Rectal smooth muscle tissue (tissue), 1 donor: ENCODE data around the gene DHX38.
A peak's percentile ranks its signal among the peaks of the same experiment; 100 is the strongest.
"Not testable (repeated sequence)": the region's sequence is repeated elsewhere in the genome, so short reads cannot be mapped to it uniquely, and the experiment has no call there.

Source experiments
- H3K27ac ChIP-seq: one replicate; pipeline ENCODE4 v1.7.0; 2013; ENCODE audit warnings: low read depth, low read length, inconsistent platforms
- H3K27me3 ChIP-seq: one replicate; pipeline ENCODE4 v1.7.0; 2013; ENCODE audit warnings: low read length; ENCODE audit not compliant: control insufficient read depth, insufficient read depth
- H3K36me3 ChIP-seq: one replicate; pipeline ENCODE4 v1.7.0; 2013; ENCODE audit warnings: low read length; ENCODE audit not compliant: control insufficient read depth, insufficient read depth
- H3K4me1 ChIP-seq: one replicate; pipeline ENCODE4 v1.7.0; 2013; ENCODE audit warnings: low read length; ENCODE audit not compliant: control insufficient read depth, insufficient read depth
- H3K4me3 ChIP-seq: one replicate; pipeline ENCODE4 v1.7.0; 2013; ENCODE audit warnings: low read length
- H3K9ac ChIP-seq: one replicate; pipeline ENCODE4 v1.7.0; 2013; ENCODE audit warnings: low read length

The DHX38 gene

DNA sequence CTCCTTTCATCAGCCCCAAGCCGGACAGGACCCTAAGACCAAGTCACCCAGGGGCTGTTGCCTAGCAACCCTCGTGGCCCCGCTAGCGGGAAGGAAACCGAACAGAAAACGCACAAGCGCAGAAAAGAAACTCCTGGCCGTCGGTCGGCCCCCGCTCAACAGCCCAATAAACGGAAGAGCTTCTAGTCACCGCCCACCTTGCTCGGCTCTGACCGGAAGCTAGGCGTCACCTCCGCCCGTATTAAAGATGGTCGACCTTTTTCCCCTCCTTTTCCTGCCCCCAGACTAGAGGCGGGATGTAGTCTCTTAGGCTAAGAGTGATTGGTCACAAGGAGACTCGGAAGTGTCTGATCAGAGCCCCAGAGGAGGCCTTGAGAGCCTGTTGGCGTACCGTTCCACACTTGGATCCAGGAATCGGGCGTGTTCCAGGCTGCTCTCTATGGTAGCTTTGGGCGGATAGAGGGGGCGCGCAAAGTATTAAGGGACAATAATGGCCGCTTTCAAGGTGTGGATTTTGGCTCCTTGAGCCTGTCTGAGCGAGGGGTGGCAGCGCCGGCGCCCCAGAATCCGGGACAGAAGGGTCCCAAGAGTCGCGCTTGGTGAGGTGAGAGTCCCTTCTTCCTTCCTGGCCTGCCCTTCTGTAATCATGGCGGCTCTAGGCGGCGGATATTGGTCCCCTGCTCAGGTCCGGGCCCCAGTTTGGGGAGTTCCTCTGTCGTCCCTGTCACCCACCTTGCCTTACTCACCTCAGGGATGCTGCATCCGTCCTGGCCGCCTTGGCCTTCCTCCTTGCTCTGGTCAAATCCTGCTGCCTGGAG, at the start of gene DHX38, which contains the start of gene TXNL4B:
Gene DHX38 (plus strand): TSS at position 400 of the 818 bp plus-strand sequence. CDS start 2,311 bp downstream, outside the sequence.
Gene TXNL4B (minus strand): TSS at position 173 of the 818 bp plus-strand sequence. CDS start 2,871 bp downstream, outside the sequence.
- H3K4me3 ChIP-seq, result peak within 1 kb of the TSS; percentile 99
- H3K36me3 ChIP-seq, result peaks cover 23% of the 10 kb centered on the region
- H3K9ac ChIP-seq, result peak within 1 kb of the TSS; percentile 81
- peaks cover 18% of the 10 kb centered on the region for H3K4me1 ChIP-seq
- H3K27me3 ChIP-seq, result no peaks in the 10 kb centered on the region
- H3K27ac ChIP-seq, result peak within 1 kb of the TSS; percentile 93

DNA sequence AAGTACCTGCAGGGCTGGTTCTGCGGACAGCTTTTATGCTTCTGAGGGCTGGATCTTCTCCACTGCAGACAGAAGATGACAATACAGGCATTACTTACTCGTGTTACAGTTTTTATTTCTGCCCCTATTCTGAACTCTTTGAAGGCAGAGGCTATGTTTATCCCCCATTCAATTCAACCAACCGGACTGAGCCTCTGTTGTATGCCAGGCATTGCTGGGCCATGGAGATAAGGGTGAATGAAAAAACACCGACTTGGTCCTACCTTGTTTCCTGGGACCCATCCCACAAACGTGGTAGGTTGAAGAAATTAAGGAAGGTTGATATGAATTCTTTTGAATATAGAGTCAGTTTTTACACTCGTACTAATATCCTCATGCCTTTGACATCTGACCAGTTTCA, 49.4 kb upstream of the DHX38 start:
- Histone ChIP-seq H3K4me3 (no peak overlapping the region), H3K4me1 (no peaks in the 10 kb centered on the region), H3K27ac (no peak overlapping the region), H3K36me3 (no peaks in the 10 kb centered on the region), H3K27me3 (no peaks in the 10 kb centered on the region), H3K9ac (no peak overlapping the region)

DNA sequence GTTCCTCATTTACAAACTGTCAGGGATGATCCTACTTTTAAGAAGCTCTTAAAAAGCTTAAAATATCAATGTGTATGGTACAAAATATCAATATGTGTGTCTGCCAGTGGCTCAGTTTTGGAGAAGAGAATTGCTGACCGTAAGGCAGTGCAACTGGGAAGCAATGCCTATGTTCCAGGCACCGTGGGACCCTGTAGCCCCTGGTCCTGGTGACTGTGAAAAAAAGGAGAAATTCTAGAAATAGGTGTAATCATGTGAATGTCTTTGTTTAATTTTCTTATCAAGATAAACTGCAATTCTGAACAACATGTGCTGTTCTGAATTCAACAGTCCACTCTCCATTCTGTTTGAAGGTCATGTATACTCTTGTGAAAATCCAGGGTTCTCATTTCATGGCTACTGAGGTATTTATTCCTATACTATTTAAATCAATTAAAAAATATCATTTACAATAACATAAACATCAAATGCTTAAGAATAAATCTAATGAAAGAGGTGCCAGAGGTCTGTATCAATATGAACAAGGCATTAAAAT, 48.8 kb upstream of the DHX38 start:
- Histone ChIP-seq H3K27me3 (no peaks in the 10 kb centered on the region), H3K9ac (no peak overlapping the region), H3K4me3 (no peak overlapping the region), H3K36me3 (no peaks in the 10 kb centered on the region), H3K27ac (no peak overlapping the region), H3K4me1 (no peaks in the 10 kb centered on the region)

DNA sequence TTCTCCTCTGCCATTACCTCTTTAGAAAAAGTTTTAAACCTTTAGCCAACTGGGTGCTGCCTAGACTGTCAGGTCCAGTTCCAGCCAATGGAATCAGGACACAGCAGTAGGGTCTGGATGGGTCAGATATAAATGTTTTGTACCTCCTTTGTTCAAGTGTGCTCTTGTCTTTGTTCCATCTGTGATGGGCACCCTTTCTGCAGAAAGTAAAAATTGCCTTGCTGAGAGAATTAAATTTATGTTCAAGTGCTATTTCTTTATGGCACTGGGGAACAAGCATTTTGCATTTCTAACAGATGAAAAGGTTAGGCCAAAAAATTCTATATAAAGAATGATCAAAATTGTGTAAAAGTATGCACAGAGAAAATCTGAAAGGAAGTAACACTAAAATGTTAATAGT, 44.5 kb upstream of the DHX38 start:
- no peaks in the 10 kb centered on the region for H3K36me3 ChIP-seq
- H3K27ac ChIP-seq, result no peak overlapping the region
- no peak overlapping the region for H3K9ac ChIP-seq
- no peaks in the 10 kb centered on the region for H3K27me3 ChIP-seq
- no peak overlapping the region for H3K4me3 ChIP-seq
- no peaks in the 10 kb centered on the region for H3K4me1 ChIP-seq

DNA sequence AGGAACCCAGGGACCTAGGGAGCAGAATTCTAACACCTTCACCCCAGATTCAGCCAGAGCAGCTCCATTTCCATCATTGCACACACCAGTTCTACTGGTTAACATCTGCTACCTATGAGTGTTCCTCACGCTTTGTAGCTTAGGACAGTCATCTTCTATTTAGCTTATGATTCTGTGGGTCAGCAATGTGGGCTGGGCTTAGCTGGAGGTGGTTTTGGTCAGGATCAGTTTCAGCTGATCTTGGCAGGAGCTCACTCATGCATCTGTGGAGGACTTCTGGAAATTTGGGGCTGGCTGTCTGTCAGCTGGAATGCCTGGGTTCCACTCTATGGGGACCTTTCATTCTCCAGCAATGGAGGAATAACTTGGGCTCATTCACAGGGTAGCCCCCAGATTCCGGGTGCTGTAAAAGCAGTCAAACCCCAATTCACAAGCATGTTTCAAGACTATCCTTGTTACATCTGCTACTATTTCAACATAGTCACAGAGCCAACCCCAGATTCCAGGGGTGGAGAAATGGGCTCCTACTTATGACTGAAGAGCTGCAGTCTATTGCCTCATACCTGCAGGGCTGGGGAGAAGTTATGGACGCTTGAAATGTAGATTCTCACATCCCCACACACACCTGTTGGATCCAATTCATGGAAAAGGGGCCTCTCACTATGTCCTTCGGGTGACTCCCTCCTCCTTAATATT, 42.7 kb upstream of the DHX38 start:
- H3K4me1 ChIP-seq, result no peaks in the 10 kb centered on the region
- H3K36me3 ChIP-seq, result no peaks in the 10 kb centered on the region
- H3K4me3 ChIP-seq, result no peak overlapping the region
- no peaks in the 10 kb centered on the region for H3K27me3 ChIP-seq
- H3K9ac ChIP-seq, result no peak overlapping the region
- no peak overlapping the region for H3K27ac ChIP-seq

DNA sequence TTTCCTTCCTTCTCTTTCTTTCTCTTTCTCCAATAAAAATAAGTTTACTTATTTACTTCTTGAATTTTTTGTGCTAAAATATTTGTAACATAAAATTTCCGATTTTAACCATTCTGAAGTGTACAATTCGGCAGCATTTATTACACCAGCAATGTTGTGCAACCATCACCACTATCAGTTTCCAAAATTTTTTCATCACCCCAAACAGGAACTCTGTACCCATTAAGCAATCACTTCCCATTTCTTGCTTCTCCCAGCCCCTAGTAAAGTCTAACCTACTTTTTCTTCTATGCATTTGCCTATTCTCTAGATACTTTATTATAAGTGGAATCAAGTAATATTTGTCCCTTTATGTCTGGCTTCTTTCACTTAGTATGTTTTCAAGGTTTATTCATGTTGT, 41.8 kb upstream of the DHX38 start:
- no peaks in the 10 kb centered on the region for H3K27me3 ChIP-seq
- H3K4me3 ChIP-seq, result no peak overlapping the region
- H3K4me1 ChIP-seq, result no peaks in the 10 kb centered on the region
- no peak overlapping the region for H3K9ac ChIP-seq
- no peak overlapping the region for H3K27ac ChIP-seq
- H3K36me3 ChIP-seq, result no peaks in the 10 kb centered on the region

DNA sequence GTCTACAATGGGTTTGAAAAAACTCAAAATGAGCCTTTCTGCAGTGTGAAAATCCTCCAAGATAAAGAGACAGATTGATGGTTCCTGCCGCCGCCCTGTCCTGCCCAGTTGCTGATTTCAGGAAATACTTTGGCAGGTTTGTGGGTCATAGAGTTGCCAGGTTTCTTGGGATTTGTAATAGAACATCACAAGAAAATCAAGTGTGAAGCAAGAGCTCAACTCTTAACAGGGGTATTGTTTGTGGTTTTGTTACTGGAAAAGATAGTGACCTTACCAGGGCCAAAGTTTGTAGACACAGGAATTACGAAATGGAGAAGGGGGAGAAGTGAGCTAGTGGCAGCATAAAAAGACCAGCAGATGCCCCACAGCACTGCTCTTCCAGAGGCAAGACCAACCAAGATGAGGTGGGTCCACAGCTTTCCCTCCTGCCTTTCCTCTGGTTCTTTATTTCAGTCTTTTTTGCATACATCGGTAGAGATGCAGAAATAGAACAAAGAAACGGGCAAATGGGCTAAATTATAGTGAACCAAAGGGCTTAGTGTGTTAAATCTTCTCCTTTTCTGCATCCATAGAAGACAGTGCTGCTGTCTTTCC, 39.3 kb upstream of the DHX38 start, which contains the start of gene HP:
Gene HP (plus strand): TSS at position 252 of the 594 bp plus-strand sequence. CDS start 148 bp downstream, at position 400.
- not testable (repeated sequence) for H3K4me1 ChIP-seq, H3K27me3 ChIP-seq, H3K4me3 ChIP-seq, H3K27ac ChIP-seq, H3K36me3 ChIP-seq, H3K9ac ChIP-seq

DNA sequence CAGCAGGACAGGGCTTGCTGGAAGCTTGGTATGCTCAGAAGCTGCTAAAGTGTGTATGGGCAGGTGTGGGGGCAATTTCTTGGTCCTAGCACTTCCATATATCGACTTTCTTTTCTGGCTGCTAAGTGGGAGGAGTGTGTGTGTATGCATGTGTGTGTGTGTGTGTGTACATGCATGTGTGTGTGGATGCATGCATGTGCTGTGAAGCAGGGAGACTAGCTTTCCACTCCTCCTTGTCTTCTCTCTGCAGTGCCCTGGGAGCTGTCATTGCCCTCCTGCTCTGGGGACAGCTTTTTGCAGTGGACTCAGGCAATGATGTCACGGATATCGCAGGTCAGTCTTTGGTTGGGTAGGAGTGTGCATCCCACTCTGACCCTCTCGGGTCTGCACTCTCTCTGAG, 37.7 kb upstream of the DHX38 start:
- H3K27ac ChIP-seq, result no peak overlapping the region

DNA sequence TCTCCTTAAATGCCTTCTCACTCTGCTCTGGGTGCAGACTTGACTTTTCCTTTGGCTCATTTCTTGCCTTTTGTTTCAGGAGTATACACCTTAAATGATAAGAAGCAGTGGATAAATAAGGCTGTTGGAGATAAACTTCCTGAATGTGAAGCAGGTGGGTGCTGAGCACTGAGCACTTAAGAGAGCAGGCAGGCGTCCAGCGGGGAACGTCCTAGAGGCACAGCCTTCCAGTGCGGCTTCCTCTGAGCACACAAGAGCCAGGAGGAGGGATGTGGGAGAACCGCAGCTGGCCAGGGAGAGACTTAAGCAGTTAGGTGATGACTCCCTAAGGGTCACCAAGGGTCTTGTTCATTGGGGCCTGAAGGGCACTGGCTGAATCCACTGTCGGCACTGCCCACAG, 36.3 kb upstream of the DHX38 start:
- H3K27ac ChIP-seq, H3K9ac ChIP-seq, H3K27me3 ChIP-seq, H3K4me3 ChIP-seq, H3K36me3 ChIP-seq, H3K4me1 ChIP-seq: not testable (repeated sequence)

More for the DNA sequence above, 37.7 kb upstream of the DHX38 start:
- H3K9ac ChIP-seq, result no peak overlapping the region
- no peaks in the 10 kb centered on the region for H3K4me1 ChIP-seq
- H3K36me3 ChIP-seq, result no peaks in the 10 kb centered on the region
- H3K27me3 ChIP-seq, result no peaks in the 10 kb centered on the region
- no peak overlapping the region for H3K4me3 ChIP-seq

DNA sequence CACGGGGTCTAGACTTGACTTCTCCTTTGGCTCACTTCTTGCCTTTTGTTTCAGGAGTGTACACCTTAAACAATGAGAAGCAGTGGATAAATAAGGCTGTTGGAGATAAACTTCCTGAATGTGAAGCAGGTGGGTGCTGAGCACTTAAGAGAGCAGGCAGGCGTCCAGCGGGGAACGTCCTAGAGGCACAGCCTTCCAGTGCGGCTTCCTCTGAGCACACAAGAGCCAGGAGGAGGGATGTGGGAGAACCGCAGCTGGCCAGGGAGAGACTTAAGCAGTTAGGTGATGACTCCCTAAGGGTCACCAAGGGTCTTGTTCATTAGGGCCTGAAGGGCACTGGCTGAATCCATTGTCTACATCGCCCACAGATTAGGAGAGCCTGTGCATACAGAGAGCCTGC, 34.6 kb upstream of the DHX38 start:
- H3K36me3 ChIP-seq, H3K27ac ChIP-seq, H3K4me3 ChIP-seq, H3K27me3 ChIP-seq, H3K9ac ChIP-seq, H3K4me1 ChIP-seq: not testable (repeated sequence)

DNA sequence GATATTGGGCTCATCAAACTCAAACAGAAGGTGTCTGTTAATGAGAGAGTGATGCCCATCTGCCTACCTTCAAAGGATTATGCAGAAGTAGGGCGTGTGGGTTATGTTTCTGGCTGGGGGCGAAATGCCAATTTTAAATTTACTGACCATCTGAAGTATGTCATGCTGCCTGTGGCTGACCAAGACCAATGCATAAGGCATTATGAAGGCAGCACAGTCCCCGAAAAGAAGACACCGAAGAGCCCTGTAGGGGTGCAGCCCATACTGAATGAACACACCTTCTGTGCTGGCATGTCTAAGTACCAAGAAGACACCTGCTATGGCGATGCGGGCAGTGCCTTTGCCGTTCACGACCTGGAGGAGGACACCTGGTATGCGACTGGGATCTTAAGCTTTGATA, 33.2 kb upstream of the DHX38 start:
- Histone ChIP-seq H3K27me3 (no peaks in the 10 kb centered on the region), H3K4me3 (no peak overlapping the region), H3K4me1 (no peaks in the 10 kb centered on the region), H3K36me3 (no peaks in the 10 kb centered on the region), H3K9ac (no peak overlapping the region), H3K27ac (no peak overlapping the region)

DNA sequence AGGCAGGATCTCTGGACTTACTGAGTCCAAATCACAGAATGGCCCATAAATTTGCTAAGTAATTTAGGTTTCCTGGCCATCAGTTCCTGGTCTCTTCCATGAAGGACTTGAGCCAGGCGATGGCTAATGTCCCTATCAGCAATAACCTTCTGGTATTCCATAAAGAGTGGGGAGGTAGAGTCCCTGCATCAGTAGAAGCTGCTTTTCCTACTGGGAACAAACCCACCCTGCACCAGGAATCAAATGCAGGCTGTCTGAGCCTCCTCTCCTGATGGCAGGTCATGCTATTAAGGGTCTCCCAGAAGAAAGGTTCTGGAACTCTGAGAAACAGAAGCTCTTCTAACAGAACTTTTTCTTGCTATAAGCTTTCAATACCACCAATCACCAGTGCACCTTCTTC, 32.1 kb upstream of the DHX38 start:
- H3K27ac ChIP-seq, result no peak overlapping the region
- H3K9ac ChIP-seq, result no peak overlapping the region
- no peak overlapping the region for H3K4me3 ChIP-seq

More for the DNA sequence above, 32.1 kb upstream of the DHX38 start:
- no peaks in the 10 kb centered on the region for H3K27me3 ChIP-seq
- no peaks in the 10 kb centered on the region for H3K36me3 ChIP-seq
- H3K4me1 ChIP-seq, result no peaks in the 10 kb centered on the region
